H1 (cell line): Measurements from ENCODE around the gene RNF168. TPM values are rescaled to one million over a fixed set of nuclear protein-coding genes. Genes with fewer than 3 reads are reported as not detected.

ENCODE experiments used
- ASH2L ChIP-seq: fragments of 200-600, 300-600 bp; sonication (generic); IDR thresholded peaks from one replicate; pipeline ENCODE4 v1.7.1; 2017; ENCODE audit warnings: low read length
- HDAC2 ChIP-seq, 2 experiments: fragments of 300-600 bp in 1 of 2; sonication (generic) in 1 of 2; IDR thresholded peaks; 2 replicates each; pipeline ENCODE4 v1.6.1; 2011 to 2012; ENCODE audit warnings: low read depth in 2 of 2, low read length in 2 of 2, mild to moderate bottlenecking in 2 of 2, moderate library complexity in 2 of 2, borderline replicate concordance in 1 of 2, inconsistent platforms in 1 of 2
- NRF1 ChIP-seq: IDR thresholded peaks from 2 replicates; pipeline ENCODE4 v1.6.1; 2011; ENCODE audit warnings: mild to moderate bottlenecking, low read depth, low read length, improper control_type of control experiment
- RNF2 ChIP-seq: fragments of 200-900, 300-1000 bp; sonication (generic); IDR thresholded peaks from 2 replicates; pipeline ENCODE4 v1.7.1; 2016; ENCODE audit warnings: borderline replicate concordance, low read depth, mild to moderate bottlenecking, antibody characterized with exemption, low read length; ENCODE audit not compliant: poor library complexity, severe bottlenecking; ENCODE audit errors: missing control alignments
- SRF ChIP-seq: IDR thresholded peaks from 2 replicates; pipeline ENCODE4 v1.6.1; 2011; ENCODE audit warnings: mild to moderate bottlenecking, low read depth, low read length, moderate library complexity
- TAF1 ChIP-seq: IDR thresholded peaks from 2 replicates; pipeline ENCODE4 v1.6.1; 2011; ENCODE audit warnings: mild to moderate bottlenecking, low read depth, low read length
- polyA plus RNA-seq, 7 experiments: library from polyadenylated mRNA; depleted of rRNA in 3 of 7; stranded (reverse) in 5 of 7; unstranded in 2 of 7; fragments of >200 nt in 5 of 7; fragments of 200-250 nt in 2 of 7; gene quantifications; 1 replicate in 5 of 7; 2 replicates in 1 of 7; 4 replicates in 1 of 7; pipeline versions ENCODE4 v1.2.1 to v1.2.3, GENCODE V29; 2011 to 2013; ENCODE audit warnings: missing spikeins in 2 of 7, mixed read lengths in 2 of 7
- total RNA-seq: library from RNA; stranded (reverse); fragmentation: NEBNext Ultra II Directional; extraction: Animal tissue kit (Norgen Biotek cat#: 25700); gene quantifications from 2 replicates; pipeline ENCODE4 v1.2.1, GENCODE V29; 2021

Gene RNF168
- total and polyA plus RNA-seq, 2 of the 8 experiments (the other 6 are each of a cell fraction or from before 2014, with no cell fraction given): 6.3 to 63.5 TPM

DNA sequence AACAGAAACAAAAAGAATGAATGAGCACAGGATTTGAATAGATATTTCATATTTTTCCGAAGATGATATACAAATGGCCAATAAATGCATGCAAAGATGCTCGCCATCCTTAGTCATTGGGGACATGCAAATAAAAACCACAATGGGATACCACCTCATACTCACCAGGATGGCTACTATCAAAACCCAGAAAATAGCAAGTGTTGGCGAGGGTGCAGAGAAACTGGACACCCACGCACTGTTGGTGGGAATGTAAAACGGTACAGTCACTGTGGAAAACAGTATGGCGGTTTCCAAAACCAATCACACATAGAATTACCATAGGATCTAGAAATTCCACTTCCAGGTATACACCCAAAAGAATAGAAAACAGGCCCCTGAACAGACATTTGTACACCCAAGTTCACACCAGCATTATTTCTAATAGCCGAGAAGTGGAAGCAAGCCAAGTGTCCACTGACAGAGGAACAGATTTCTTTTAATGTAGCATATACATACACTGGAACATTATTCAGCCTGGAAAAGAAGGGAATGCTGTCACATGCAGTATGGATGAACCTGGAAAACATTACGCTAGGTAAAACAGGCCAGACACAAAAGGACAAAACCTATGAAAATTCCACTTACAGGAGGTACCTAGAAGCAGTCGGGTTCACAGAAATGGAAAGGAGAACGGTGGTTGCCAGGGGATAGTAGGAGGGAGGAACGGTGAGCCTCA, 3.6 kb downstream of the RNF168 start (continued):
- TF ChIP-seq TAF1 (no peak), NRF1 (no peak), SRF (no peak), HDAC2 (IDR thresholded peaks at IDR 0.05; ENCODE audit: borderline replicate concordance in 1 of 2, low read depth in 2 of 2, low read length in 2 of 2) (no peak), ASH2L (no peak), RNF2 (no peak)
